Activated gamma-delta T cell treated with Interleukin-2 at 50 U/mL for 16 hours (primary cell): ENCODE data around the gene B4GALT1.
"Not testable (repeated sequence)": the region's sequence is repeated elsewhere in the genome, so short reads cannot be mapped to it uniquely, and the experiment has no call there.

Source experiments
- DNase-seq: peaks from one replicate; pipeline ENCODE4 v3.0.0-alpha.2; 2020

The B4GALT1 gene

GRCh38 chr9:33097192-33097591, 69.9 kb downstream of the B4GALT1 start:
- DNase-seq: no peak

GRCh38 chr9:33092634-33093033, 74.5 kb downstream of the B4GALT1 start:
- no peak for DNase-seq

- not testable (repeated sequence) for DNase-seq
These were observed 81.5 kb downstream of the B4GALT1 start for GRCh38 chr9:33085672-33086071.

- no peak for DNase-seq
These were observed 84.4 kb downstream of the B4GALT1 start for GRCh38 chr9:33082538-33083326.

GRCh38 chr9:33082128-33082527, 85.0 kb downstream of the B4GALT1 start:
- DNase-seq: no peak

GRCh38 chr9:33081128-33081851, 85.8 kb downstream of the B4GALT1 start:
- peak; percentile 56 for DNase-seq

GRCh38 chr9:33080534-33080933, 86.6 kb downstream of the B4GALT1 start:
- DNase-seq: no peak

- peak; percentile 92 for DNase-seq
These were observed 90.8 kb downstream of the B4GALT1 start, which contains the start of gene SMU1 for GRCh38 chr9:33076046-33077004. TSS of gene SMU1 (minus strand) at chr9:33076674. CDS start at chr9:33076608, 66 bp downstream.

GRCh38 chr9:33068991-33069390, 98.1 kb downstream of the B4GALT1 start:
- DNase-seq: no peak

- no peak for DNase-seq
These were observed 101.7 kb downstream of the B4GALT1 start for GRCh38 chr9:33065157-33066076.
